Smooth muscle cell (in vitro differentiated cells): ENCODE results near the gene BDKRB1. TPM values are rescaled to one million over a fixed set of nuclear protein-coding genes. Genes with fewer than 3 reads are reported as not detected.

Experiments
- DNase-seq: peaks from one replicate; lab custom pipeline; 2025; ENCODE audit not compliant: unreplicated experiment; lab: John Stamatoyannopoulos, UW
- H2AFZ ChIP-seq: fragments of 200-600 bp; sonication (generic); 2 replicates; pipeline ENCODE4 v1.6.0; 2016; ENCODE audit warnings: antibody characterized with exemption, low read depth, mild to moderate bottlenecking
- H3F3A ChIP-seq: fragments of 200-600 bp; sonication (generic); 2 replicates; pipeline ENCODE4 v1.6.0; 2017; ENCODE audit warnings: antibody characterized with exemption, low read depth
- H3K27ac ChIP-seq: fragments of 200-600 bp; sonication (generic); 2 replicates; pipeline ENCODE4 v1.5.1; 2016; ENCODE audit warnings: low read depth, mild to moderate bottlenecking
- H3K27me3 ChIP-seq: fragments of 200-600 bp; sonication (generic); 2 replicates; pipeline ENCODE4 v1.6.1; 2016; ENCODE audit warnings: low read depth, mild to moderate bottlenecking
- H3K36me3 ChIP-seq: fragments of 200-600 bp; sonication (generic); 2 replicates; pipeline ENCODE4 v1.5.1; 2016; ENCODE audit warnings: low read depth
- H3K4me1 ChIP-seq: fragments of 200-600 bp; sonication (generic); 2 replicates; pipeline ENCODE4 v1.5.1; 2016; ENCODE audit warnings: low read depth
- H3K4me2 ChIP-seq: fragments of 200-600 bp; sonication (generic); 2 replicates; pipeline ENCODE4 v1.6.0; 2016; ENCODE audit warnings: mild to moderate bottlenecking
- H3K4me3 ChIP-seq: fragments of 200-600 bp; sonication (generic); 2 replicates; pipeline ENCODE4 v1.5.1; 2016; ENCODE audit warnings: mild to moderate bottlenecking
- H3K79me2 ChIP-seq: fragments of 200-600 bp; sonication (generic); 2 replicates; pipeline ENCODE4 v1.6.0; 2016; ENCODE audit warnings: low read depth, mild to moderate bottlenecking
- H3K9ac ChIP-seq: fragments of 200-600 bp; sonication (generic); 2 replicates; pipeline ENCODE4 v1.6.0; 2016; ENCODE audit warnings: low read depth
- H3K9me3 ChIP-seq: fragments of 200-600 bp; sonication (generic); replicated peaks from 2 replicates; pipeline ENCODE4 v1.5.1; 2016; ENCODE audit warnings: low read depth
- H4K20me1 ChIP-seq: fragments of 200-600 bp; sonication (generic); 2 replicates; pipeline ENCODE4 v1.6.0; 2016; ENCODE audit warnings: low read depth
- CTCF ChIP-seq: fragments of 200-600 bp; sonication (generic); IDR thresholded peaks from 2 replicates; pipeline ENCODE4 v1.5.1; 2017; ENCODE audit warnings: borderline replicate concordance, mild to moderate bottlenecking, antibody characterized with exemption; ENCODE audit not compliant: insufficient read depth, poor library complexity, severe bottlenecking
- WGBS: methylation state at CpG from one replicate; pipeline ENCODE4 v1.1.7; 2016; ENCODE audit warnings: low lambda C conversion rate; 5-methylcytosine and 5-hydroxymethylcytosine counted together
- polyA plus RNA-seq: library from polyadenylated mRNA; unstranded; fragments of >200 nt; fragmentation: Nextera tagmentation; extraction: Ambion mirVana; gene quantifications from 2 replicates; pipeline ENCODE4 v1.2.1, GENCODE V29; 2016
- total RNA-seq: library from RNA; depleted of rRNA; stranded (reverse); fragments of >200 nt; gene quantifications from 2 replicates; pipeline ENCODE4 v1.2.3, GENCODE V29; 2014

BDKRB1 gene
- total RNA-seq (17.5 and 28.2 TPM in 2 replicates), polyA plus RNA-seq (29.3 and 39.6 TPM in 2 replicates)

GRCh38 chr14:96255501-96256366 lies at the start of gene BDKRB1:
BDKRB1 (plus strand) TSS chr14:96256210; CDS start chr14:96263683, 7,473 bp downstream.
- Histone ChIP-seq H3K9ac (peak within 1 kb of the TSS; percentile 88), H3K36me3 (no peaks in the 10 kb centered on the region), H3K4me3 (peak within 1 kb of the TSS; percentile 41), H3K79me2 (peaks cover 22% of the 10 kb centered on the region), H3K4me2 (peak within 1 kb of the TSS; percentile 84), H3K27ac (peak within 1 kb of the TSS; percentile 98), H3F3A (peaks cover 31% of the 10 kb centered on the region), H4K20me1 (no peaks in the 10 kb centered on the region), H3K4me1 (peaks cover 23% of the 10 kb centered on the region), H2AFZ (no peak within 1 kb of the TSS), H3K9me3 (no peaks in the 10 kb centered on the region), H3K27me3 (no peaks in the 10 kb centered on the region)
- TF ChIP-seq CTCF = no peak
- no peak for DNase-seq
- WGBS = 26% methylated on average over 12 of the region's 12 CpGs

- Histone ChIP-seq H3K4me1 (peaks cover 16% of the 10 kb centered on the region), H3K27ac (no peak overlapping the region), H3K9ac (no peak overlapping the region), H3K4me2 (peak overlapping the region; percentile 93), H3K36me3 (no peaks in the 10 kb centered on the region), H4K20me1 (peaks cover 12% of the 10 kb centered on the region), H2AFZ (no peak overlapping the region), H3F3A (no peaks in the 10 kb centered on the region), H3K9me3 (no peaks in the 10 kb centered on the region), H3K4me3 (peak overlapping the region; percentile 66), H3K27me3 (no peaks in the 10 kb centered on the region), H3K79me2 (peaks cover 45% of the 10 kb centered on the region)
- TF ChIP-seq CTCF = no peak
- 73% methylated on average over 8 of the region's 8 CpGs for WGBS
- no peak for DNase-seq
Measured at GRCh38 chr14:96206461-96206860, 49.5 kb upstream of the BDKRB1 start.

GRCh38 chr14:96207686-96208085 lies 48.3 kb upstream of the BDKRB1 start:
- Histone ChIP-seq H2AFZ (no peak overlapping the region), H3K4me2 (peak overlapping the region; percentile 43), H3K27ac (no peak overlapping the region), H3K4me3 (no peak overlapping the region), H3K36me3 (no peaks in the 10 kb centered on the region), H3K9me3 (peaks cover 9% of the 10 kb centered on the region), H3K9ac (no peak overlapping the region), H3K27me3 (no peaks in the 10 kb centered on the region), H3K4me1 (peaks cover 16% of the 10 kb centered on the region), H4K20me1 (peaks cover 12% of the 10 kb centered on the region), H3K79me2 (peaks cover 49% of the 10 kb centered on the region), H3F3A (no peaks in the 10 kb centered on the region)
- no peak for DNase-seq
- TF ChIP-seq CTCF = no peak
- 95% methylated on average over 5 of the region's 5 CpGs for WGBS

GRCh38 chr14:96208739-96209138 lies 47.3 kb upstream of the BDKRB1 start:
- WGBS = 96% methylated on average over 12 of the region's 12 CpGs
- no peaks in the 10 kb centered on the region for H3K27me3 ChIP-seq
- H3K27ac ChIP-seq = no peak overlapping the region
- H3K4me3 ChIP-seq = no peak overlapping the region
- H3K4me1 ChIP-seq = peaks cover 16% of the 10 kb centered on the region
- no peaks in the 10 kb centered on the region for H3K36me3 ChIP-seq
- H3K9ac ChIP-seq = no peak overlapping the region
- DNase-seq = no peak
- no peak for TF ChIP-seq CTCF
- H3K79me2 ChIP-seq = peaks cover 49% of the 10 kb centered on the region
- H3K4me2 ChIP-seq = no peak overlapping the region
- peaks cover 12% of the 10 kb centered on the region for H4K20me1 ChIP-seq
- peaks cover 9% of the 10 kb centered on the region for H3K9me3 ChIP-seq
- no peak overlapping the region for H2AFZ ChIP-seq
- no peaks in the 10 kb centered on the region for H3F3A ChIP-seq
